Measurements from ENCODE around the gene MAP3K1. TPM values are rescaled to one million over a fixed set of nuclear protein-coding genes. Genes with fewer than 3 reads are reported as not detected.

MAP3K1 gene
- total RNA-seq, 2 experiments from 2014 or later = 20.1 to 20.9 TPM

- peaks cover 17% of the 10 kb centered on the region for H3K36me3 Mint-ChIP-seq
- ATAC-seq = no peak
- no peaks in the 10 kb centered on the region for H3K9me3 Mint-ChIP-seq (ENCODE audit: low read depth)
- peaks cover 30% of the 10 kb centered on the region for H3K4me1 Mint-ChIP-seq
- DNase-seq = no peak
- CTCF ChIA-PET = interaction anchor here (0.9 to 1.3 kb wide), 2 partner anchors 15 to 18 kb away, joined by 3 read pairs; no protein-coding TSS in a partner anchor
- H3K27me3 Mint-ChIP-seq = no peaks in the 10 kb centered on the region
- no peak overlapping the region for H3K4me3 Mint-ChIP-seq
- no peak overlapping the region for H3K27ac Mint-ChIP-seq
These were observed 41.3 kb downstream of the MAP3K1 start for GRCh38 chr5:56856541-56857178.

- Mint-ChIP-seq H3K4me3 (no peak overlapping the region), H3K36me3 (peaks cover 27% of the 10 kb centered on the region), H3K27me3 (no peaks in the 10 kb centered on the region), H3K4me1 (peaks cover 13% of the 10 kb centered on the region), H3K27ac (no peak overlapping the region), H3K9me3 (ENCODE audit: low read depth) (no peaks in the 10 kb centered on the region)
- ATAC-seq (no peak), DNase-seq (no peak)
- CTCF ChIA-PET = no interaction called here
These were observed 43.6 kb downstream of the MAP3K1 start for GRCh38 chr5:56858777-56859442.

DNA sequence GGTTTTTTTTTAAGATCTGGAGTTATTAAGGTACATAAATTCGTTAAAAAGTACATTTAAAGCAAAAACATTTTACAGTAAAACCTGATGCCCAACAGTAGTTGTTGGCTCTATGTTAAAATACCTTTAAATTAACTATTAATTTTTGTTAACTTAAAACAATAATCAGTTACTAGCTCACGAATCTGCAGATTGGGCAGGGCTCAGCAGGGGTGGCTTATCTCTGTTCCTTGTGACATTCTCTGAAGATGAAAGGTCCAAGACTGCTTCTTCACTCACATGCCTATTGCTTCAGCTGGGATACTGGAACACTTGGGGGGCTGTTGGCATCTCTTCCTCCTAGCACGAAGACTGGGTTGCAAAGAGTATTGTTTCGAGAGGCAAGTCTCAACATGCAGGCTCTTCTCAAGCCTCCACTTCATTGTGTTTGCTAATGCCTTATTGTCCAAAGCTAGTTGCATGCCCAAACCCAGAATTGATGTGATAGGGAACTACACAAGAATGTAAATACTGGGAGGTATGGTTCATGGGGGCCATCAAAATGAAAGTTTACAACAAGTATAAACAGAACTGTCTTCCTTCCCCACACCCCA is 46.6 kb downstream of the MAP3K1 start:
- no peaks in the 10 kb centered on the region for H3K4me1 Mint-ChIP-seq
- H3K36me3 Mint-ChIP-seq = peaks cover 30% of the 10 kb centered on the region
- H3K27me3 Mint-ChIP-seq = no peaks in the 10 kb centered on the region
- DNase-seq (no peak), ATAC-seq (no peak)
- no peak overlapping the region for H3K27ac Mint-ChIP-seq
- no peaks in the 10 kb centered on the region for H3K9me3 Mint-ChIP-seq (ENCODE audit: low read depth)
- no peak overlapping the region for H3K4me3 Mint-ChIP-seq
- CTCF ChIA-PET = interaction anchor here (1.3 kb wide), 1 partner anchor 591 kb away, joined by 3 read pairs; no protein-coding TSS in a partner anchor

DNA sequence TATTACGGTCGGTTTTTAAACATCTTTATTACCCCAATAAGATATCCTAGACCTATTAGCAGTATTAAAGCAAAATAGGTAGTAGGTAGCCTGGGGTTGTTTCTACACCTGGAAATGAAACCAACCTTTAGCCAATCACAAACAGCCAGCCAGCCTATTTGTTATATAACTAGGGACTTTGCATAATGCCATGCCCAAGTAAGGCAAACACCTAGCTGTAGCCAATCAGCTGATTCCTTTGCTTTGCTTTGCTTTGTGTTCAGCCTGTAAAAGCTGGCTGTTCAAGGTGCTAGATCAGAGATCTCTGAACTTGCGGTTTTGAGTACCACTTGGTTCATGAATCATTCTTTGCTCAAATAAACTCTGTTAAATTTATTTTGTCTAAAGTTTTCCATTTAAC is 47.6 kb downstream of the MAP3K1 start:
- Mint-ChIP-seq H3K36me3 (peaks cover 30% of the 10 kb centered on the region), H3K4me3 (no peak overlapping the region), H3K27ac (no peak overlapping the region), H3K4me1 (no peaks in the 10 kb centered on the region), H3K27me3 (no peaks in the 10 kb centered on the region), H3K9me3 (ENCODE audit: low read depth) (no peaks in the 10 kb centered on the region)
- DNase-seq (no peak), ATAC-seq (no peak)
- CTCF ChIA-PET = no interaction called here

DNA sequence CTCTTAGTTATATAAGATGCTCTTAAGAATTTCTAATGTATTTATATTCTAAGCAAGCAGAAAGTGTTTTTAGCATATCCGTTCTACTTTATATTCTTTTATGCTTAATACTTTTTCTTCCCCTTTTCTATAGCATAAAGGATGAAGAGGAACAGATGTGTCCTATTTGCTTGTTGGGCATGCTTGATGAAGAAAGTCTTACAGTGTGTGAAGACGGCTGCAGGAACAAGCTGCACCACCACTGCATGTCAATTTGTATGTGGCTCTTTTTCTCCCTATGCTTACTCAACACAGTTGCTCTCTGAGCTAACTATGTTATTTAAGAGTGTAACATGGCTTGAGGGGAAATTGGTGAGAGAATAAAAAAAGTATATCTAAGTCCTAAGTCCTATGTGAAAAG is 56.4 kb downstream of the MAP3K1 start:
- Mint-ChIP-seq H3K27ac (no peak overlapping the region), H3K27me3 (no peaks in the 10 kb centered on the region), H3K36me3 (peaks cover 36% of the 10 kb centered on the region), H3K9me3 (ENCODE audit: low read depth) (no peaks in the 10 kb centered on the region), H3K4me3 (no peak overlapping the region), H3K4me1 (peaks cover 2% of the 10 kb centered on the region)
- no peak for ATAC-seq
- CTCF ChIA-PET = no interaction called here
- no peak for DNase-seq

GRCh38 chr5:56873056-56873455 is 57.7 kb downstream of the MAP3K1 start:
- H3K36me3 Mint-ChIP-seq = peaks cover 42% of the 10 kb centered on the region
- no peak overlapping the region for H3K27ac Mint-ChIP-seq
- CTCF ChIA-PET = interaction anchor here (0.6 to 0.7 kb wide), 2 partner anchors 27 to 719 kb away, joined by 3 read pairs; no protein-coding TSS in a partner anchor
- H3K4me3 Mint-ChIP-seq = no peak overlapping the region
- ATAC-seq (no peak), DNase-seq (no peak)
- H3K27me3 Mint-ChIP-seq = no peaks in the 10 kb centered on the region
- no peaks in the 10 kb centered on the region for H3K9me3 Mint-ChIP-seq (ENCODE audit: low read depth)
- H3K4me1 Mint-ChIP-seq = peaks cover 2% of the 10 kb centered on the region

DNA sequence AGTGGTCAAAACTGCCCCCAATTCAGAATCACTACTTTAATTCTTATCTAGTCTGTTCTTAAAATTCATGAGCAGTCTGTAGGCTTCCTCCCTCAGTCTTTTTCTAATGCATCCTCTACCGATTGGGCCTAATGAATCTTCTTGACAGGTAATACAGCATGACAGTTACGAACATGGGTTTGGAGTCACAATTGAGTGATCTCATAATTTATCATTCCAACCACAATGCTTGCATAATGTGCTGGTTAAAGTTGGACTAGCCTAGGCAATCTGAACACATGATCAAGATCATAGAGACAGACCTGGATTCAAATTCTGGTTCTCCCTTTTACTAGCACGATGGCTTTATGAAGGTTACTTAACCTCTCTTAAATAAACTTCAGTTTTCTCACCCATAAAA is 61.0 kb downstream of the MAP3K1 start:
- Mint-ChIP-seq H3K36me3 (peaks cover 53% of the 10 kb centered on the region), H3K27ac (no peak overlapping the region), H3K9me3 (ENCODE audit: low read depth) (no peaks in the 10 kb centered on the region), H3K27me3 (no peaks in the 10 kb centered on the region), H3K4me3 (no peak overlapping the region), H3K4me1 (peaks cover 2% of the 10 kb centered on the region)
- ATAC-seq (no peak), DNase-seq (no peak)
- CTCF ChIA-PET = no interaction called here

DNA sequence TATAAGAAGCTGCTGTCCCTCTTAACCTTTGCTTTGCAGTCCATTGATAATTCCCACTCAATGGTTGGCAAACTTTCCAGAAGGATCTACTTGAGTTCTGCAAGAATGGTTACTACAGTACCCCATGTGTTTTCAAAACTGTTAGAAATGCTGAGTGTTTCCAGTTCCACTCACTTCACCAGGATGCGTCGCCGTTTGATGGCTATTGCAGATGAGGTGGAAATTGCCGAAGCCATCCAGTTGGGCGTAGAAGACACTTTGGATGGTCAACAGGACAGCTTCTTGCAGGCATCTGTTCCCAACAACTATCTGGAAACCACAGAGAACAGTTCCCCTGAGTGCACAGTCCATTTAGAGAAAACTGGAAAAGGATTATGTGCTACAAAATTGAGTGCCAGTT is 66.2 kb downstream of the MAP3K1 start:
- Mint-ChIP-seq H3K9me3 (ENCODE audit: low read depth) (no peaks in the 10 kb centered on the region), H3K4me3 (no peak overlapping the region), H3K36me3 (peaks cover 61% of the 10 kb centered on the region), H3K27ac (no peak overlapping the region), H3K4me1 (no peaks in the 10 kb centered on the region), H3K27me3 (no peaks in the 10 kb centered on the region)
- CTCF ChIA-PET = no interaction called here
- DNase-seq = no peak
- ATAC-seq = no peak

GRCh38 chr5:56893251-56893951 is 78.1 kb downstream of the MAP3K1 start:
- no peak overlapping the region for H3K27ac Mint-ChIP-seq
- H3K4me3 Mint-ChIP-seq = no peak overlapping the region
- no peaks in the 10 kb centered on the region for H3K27me3 Mint-ChIP-seq
- H3K4me1 Mint-ChIP-seq = peaks cover 12% of the 10 kb centered on the region
- DNase-seq (no peak), ATAC-seq (peak; percentile 36)
- no peaks in the 10 kb centered on the region for H3K9me3 Mint-ChIP-seq (ENCODE audit: low read depth)
- peaks cover 62% of the 10 kb centered on the region for H3K36me3 Mint-ChIP-seq
- CTCF ChIA-PET = interaction anchor here (1.1 kb wide), 1 partner anchor 55 kb away, joined by 3 read pairs; no protein-coding TSS in a partner anchor

GRCh38 chr5:56896763-56897162 is 81.4 kb downstream of the MAP3K1 start:
- ATAC-seq (no peak), DNase-seq (no peak)
- CTCF ChIA-PET = interaction anchor here (1.1 to 2.9 kb wide), 4 partner anchors 10 to 627 kb away, joined by 3 to 9 read pairs (median 4); no protein-coding TSS in a partner anchor
- peaks cover 32% of the 10 kb centered on the region for H3K36me3 Mint-ChIP-seq
- no peaks in the 10 kb centered on the region for H3K9me3 Mint-ChIP-seq (ENCODE audit: low read depth)
- peaks cover 12% of the 10 kb centered on the region for H3K4me1 Mint-ChIP-seq
- no peaks in the 10 kb centered on the region for H3K27me3 Mint-ChIP-seq
- H3K27ac Mint-ChIP-seq = no peak overlapping the region
- H3K4me3 Mint-ChIP-seq = no peak overlapping the region

DNA sequence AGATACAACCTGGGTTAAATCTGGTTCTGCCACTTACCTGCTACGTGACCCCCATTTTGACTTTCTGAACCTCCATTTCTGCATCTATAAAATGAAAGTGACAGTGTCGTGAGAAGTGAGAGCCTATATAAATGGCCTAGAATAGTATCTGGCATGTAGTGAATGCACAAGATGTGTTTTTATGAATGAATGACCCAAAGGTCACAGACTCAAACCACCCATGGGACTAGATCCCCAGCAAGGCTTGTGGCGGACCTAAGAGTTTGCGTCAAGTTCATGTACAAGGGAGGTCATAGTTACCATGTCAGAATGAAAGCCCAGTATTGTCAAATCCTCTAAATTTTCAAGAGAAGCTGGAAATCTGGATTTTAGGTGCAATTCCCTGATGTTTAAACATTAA is 82.9 kb downstream of the MAP3K1 start:
- Mint-ChIP-seq H3K4me3 (no peak overlapping the region), H3K9me3 (ENCODE audit: low read depth) (no peaks in the 10 kb centered on the region), H3K27me3 (peaks cover 3% of the 10 kb centered on the region), H3K27ac (no peak overlapping the region), H3K36me3 (peaks cover 22% of the 10 kb centered on the region), H3K4me1 (peaks cover 8% of the 10 kb centered on the region)
- DNase-seq (no peak), ATAC-seq (no peak)
- CTCF ChIA-PET = interaction anchor here (0.7 to 2.9 kb wide), 3 partner anchors 292 to 628 kb away, joined by 3 to 9 read pairs (median 5); no protein-coding TSS in a partner anchor

GRCh38 chr5:56900395-56900794 is 85.0 kb downstream of the MAP3K1 start:
- CTCF ChIA-PET = interaction anchor here (0.6 to 5.8 kb wide), 10 partner anchors 10 to 629 kb away, joined by 3 to 33 read pairs (median 4); no protein-coding TSS in a partner anchor
- no peak overlapping the region for H3K4me3 Mint-ChIP-seq
- peak; percentile 23 for ATAC-seq
- no peak overlapping the region for H3K27ac Mint-ChIP-seq
- DNase-seq = no peak
- no peaks in the 10 kb centered on the region for H3K9me3 Mint-ChIP-seq (ENCODE audit: low read depth)
- no peaks in the 10 kb centered on the region for H3K4me1 Mint-ChIP-seq
- H3K36me3 Mint-ChIP-seq = peaks cover 7% of the 10 kb centered on the region
- H3K27me3 Mint-ChIP-seq = peaks cover 11% of the 10 kb centered on the region

- H3K36me3 Mint-ChIP-seq = peaks cover 4% of the 10 kb centered on the region
- ATAC-seq (peak; percentile 68), DNase-seq (no peak)
- H3K27me3 Mint-ChIP-seq = peaks cover 11% of the 10 kb centered on the region
- no peaks in the 10 kb centered on the region for H3K4me1 Mint-ChIP-seq
- CTCF ChIA-PET = interaction anchor here (1.0 to 5.8 kb wide), 9 partner anchors 9 to 630 kb away, joined by 3 to 33 read pairs (median 5); no protein-coding TSS in a partner anchor
- no peak overlapping the region for H3K4me3 Mint-ChIP-seq
- no peak overlapping the region for H3K27ac Mint-ChIP-seq
- no peaks in the 10 kb centered on the region for H3K9me3 Mint-ChIP-seq (ENCODE audit: low read depth)
These were observed 85.7 kb downstream of the MAP3K1 start for GRCh38 chr5:56900858-56901578.
